HEK293 (cell line): ENCODE results near the gene MTMR12.

ENCODE experiments used
- CTCF ChIP-seq: fragments of 450-650 bp; formaldehyde crosslinking; IDR thresholded peaks from 2 replicates; pipeline ENCODE4 v1.5.1; 2016; ENCODE audit warnings: missing biosample characterization, missing genetic modification characterization
- GLI4 ChIP-seq: fragments of 450-650 bp; formaldehyde crosslinking; IDR thresholded peaks from 2 replicates; pipeline ENCODE4 v1.5.1; 2016; ENCODE audit warnings: missing biosample characterization, missing genetic modification characterization
- MYNN ChIP-seq: fragments of 450-650 bp; formaldehyde crosslinking; IDR thresholded peaks from 2 replicates; pipeline ENCODE4 v1.5.1; 2016; ENCODE audit warnings: missing biosample characterization, missing genetic modification characterization, borderline replicate concordance
- REST ChIP-seq: fragments of 450-650 bp; formaldehyde crosslinking; IDR thresholded peaks from 2 replicates; pipeline ENCODE4 v1.5.1; 2016; ENCODE audit warnings: missing biosample characterization, missing genetic modification characterization
- ZBTB10 ChIP-seq: fragments of 450-650 bp; formaldehyde crosslinking; IDR thresholded peaks from 2 replicates; pipeline ENCODE4 v1.5.1; 2016; ENCODE audit warnings: missing biosample characterization, missing genetic modification characterization
- ZNF121 ChIP-seq: fragments of 450-650 bp; formaldehyde crosslinking; IDR thresholded peaks from 2 replicates; pipeline ENCODE4 v1.5.1; 2016; ENCODE audit warnings: missing biosample characterization, missing genetic modification characterization
- ZNF184 ChIP-seq: fragments of 450-650 bp; IDR thresholded peaks from 2 replicates; pipeline ENCODE4 v1.5.1; 2018; ENCODE audit warnings: missing biosample characterization, mild to moderate bottlenecking, missing genetic modification characterization
- ZNF292 ChIP-seq: fragments of 450-650 bp; formaldehyde crosslinking; IDR thresholded peaks from 2 replicates; pipeline ENCODE4 v1.5.1; 2016; ENCODE audit warnings: low read depth, missing biosample characterization, missing genetic modification characterization, borderline replicate concordance
- ZNF561 ChIP-seq: fragments of 450-650 bp; IDR thresholded peaks from 2 replicates; pipeline ENCODE4 v1.5.1; 2018; ENCODE audit warnings: missing biosample characterization, missing genetic modification characterization, borderline replicate concordance
- ZNF707 ChIP-seq: fragments of 450-650 bp; formaldehyde crosslinking; IDR thresholded peaks from 2 replicates; pipeline ENCODE4 v1.5.1; 2016; ENCODE audit warnings: missing biosample characterization, missing genetic modification characterization

- no peak for TF ChIP-seq REST
- no peak for TF ChIP-seq CTCF (tag by site-specific recombination)
- TF ChIP-seq ZNF292 (tag by site-specific recombination), result no peak
- no peak for TF ChIP-seq ZNF707
- TF ChIP-seq ZNF184 (tag by site-specific recombination), result no peak
- no peak for TF ChIP-seq MYNN (tag by site-specific recombination)
- TF ChIP-seq GLI4 (tag by site-specific recombination), result no peak
- no peak for TF ChIP-seq ZNF561 (tag by site-specific recombination)
- TF ChIP-seq ZBTB10 (tag by site-specific recombination), result no peak
- TF ChIP-seq ZNF121 (tag by site-specific recombination), result no peak
Observed at GRCh38 chr5:32301891-32302290, 10.8 kb downstream of the MTMR12 start.
